Measurements from ENCODE around the gene EVI5. TPM values are rescaled to one million over a fixed set of nuclear protein-coding genes. Genes with fewer than 3 reads are reported as not detected.
A peak's percentile ranks its signal among the peaks of the same experiment; 100 is the strongest.

The EVI5 gene
- total and polyA plus RNA-seq, 10 of the 15 experiments (the other 5 are each of a cell fraction or from before 2014, with no cell fraction given), result 0.27 to 6.8 (median 1.7) TPM

DNA sequence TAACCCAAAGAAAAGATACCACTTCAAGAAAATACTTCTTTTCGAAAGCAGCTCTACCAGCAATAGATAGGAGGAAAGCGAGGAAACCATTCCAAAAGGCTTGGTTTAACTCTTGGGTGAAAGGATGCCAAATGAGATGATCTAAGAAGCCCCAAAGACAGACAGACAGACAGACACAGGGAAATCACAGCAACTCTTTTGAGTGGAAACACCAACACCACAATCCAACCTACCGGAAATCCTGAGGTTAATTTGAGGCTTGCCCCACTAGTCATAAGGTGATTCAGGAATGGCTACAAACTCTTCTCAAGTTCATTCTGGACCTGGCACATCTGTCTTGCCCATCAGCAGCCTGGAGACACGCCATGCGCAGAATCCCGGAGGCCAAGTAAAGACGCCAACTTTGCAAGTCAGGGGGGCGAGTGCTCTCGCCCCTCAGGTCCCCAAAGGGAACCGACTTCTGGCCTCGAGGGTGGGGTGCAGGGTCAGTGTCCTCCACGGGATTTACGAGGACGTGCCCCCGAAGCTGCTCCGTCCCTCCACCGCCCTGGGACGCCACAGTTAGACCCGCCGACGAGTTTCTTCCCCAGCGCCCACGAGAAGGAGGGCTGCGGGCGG lies 778 bp downstream of the EVI5 start (continued):
- TF ChIP-seq TCF3 (IDR thresholded peaks at IDR 0.05; ENCODE audit: borderline replicate concordance, insufficient read depth, low read depth, low read length) (0 out of 2 replicates have a peak, but pooled peaks have one; percentile 40), NFXL1 (IDR thresholded peaks at IDR 0.05; ENCODE audit: borderline replicate concordance) (no peak), SIN3A (IDR thresholded peaks at IDR 0.05; ENCODE audit: low read depth, low read length) (no peak), MEF2B (IDR thresholded peaks at IDR 0.05; ENCODE audit: partially characterized antibody, poor library complexity, severe bottlenecking) (no peak), FOXM1 (IDR thresholded peaks at IDR 0.05; ENCODE audit: low read depth, low read length) (peak; percentile 57; the same call in 1 of the 2 replicates), SREBF2 (IDR thresholded peaks at IDR 0.05; ENCODE audit: low read length) (no peak), POLR2A (IDR thresholded peaks at IDR 0.05; ENCODE audit: low read depth, low read length) (no peak), ZNF24 (IDR thresholded peaks at IDR 0.05) (no peak), POU2F2 (IDR thresholded peaks at IDR 0.05; ENCODE audit: borderline replicate concordance, low read depth, low read length) (no peak), JUNB (IDR thresholded peaks at IDR 0.05) (peak; percentile 72), TARDBP (IDR thresholded peaks at IDR 0.05; ENCODE audit: borderline replicate concordance) (no peak), MTA3 (IDR thresholded peaks at IDR 0.05; ENCODE audit: borderline replicate concordance, low read length) (peak; percentile 81; the same call in 1 of the 2 replicates), BCL11A (IDR thresholded peaks at IDR 0.05; ENCODE audit: low read depth, low read length) (peak; percentile 71), GABPA (IDR thresholded peaks at IDR 0.05; ENCODE audit: low read depth) (peak; percentile 51; the same call in 1 of the 2 replicates), POLR2AphosphoS5 (IDR thresholded peaks at IDR 0.05; ENCODE audit: low read length) (no peak), RUNX3 (IDR thresholded peaks at IDR 0.05; ENCODE audit: low read length) (peak; percentile 98), RCOR1 (conservative IDR thresholded peaks at IDR 0.05; ENCODE audit: low read depth, low read length) (no peak), RBBP5 (conservative IDR thresholded peaks at IDR 0.05) (no peak), SUZ12 (IDR thresholded peaks at IDR 0.05; ENCODE audit: unreplicated experiment) (no peak), EGR1 (IDR thresholded peaks at IDR 0.05; ENCODE audit: borderline replicate concordance in 1 of 2, low read depth in 2 of 2, low read length in 2 of 2) (no peak), ASH2L (IDR thresholded peaks at IDR 0.05; ENCODE audit: borderline replicate concordance, low read depth) (no peak), CHD4 (IDR thresholded peaks at IDR 0.05) (no peak)
- TF ChIP-seq, protein P1, sequence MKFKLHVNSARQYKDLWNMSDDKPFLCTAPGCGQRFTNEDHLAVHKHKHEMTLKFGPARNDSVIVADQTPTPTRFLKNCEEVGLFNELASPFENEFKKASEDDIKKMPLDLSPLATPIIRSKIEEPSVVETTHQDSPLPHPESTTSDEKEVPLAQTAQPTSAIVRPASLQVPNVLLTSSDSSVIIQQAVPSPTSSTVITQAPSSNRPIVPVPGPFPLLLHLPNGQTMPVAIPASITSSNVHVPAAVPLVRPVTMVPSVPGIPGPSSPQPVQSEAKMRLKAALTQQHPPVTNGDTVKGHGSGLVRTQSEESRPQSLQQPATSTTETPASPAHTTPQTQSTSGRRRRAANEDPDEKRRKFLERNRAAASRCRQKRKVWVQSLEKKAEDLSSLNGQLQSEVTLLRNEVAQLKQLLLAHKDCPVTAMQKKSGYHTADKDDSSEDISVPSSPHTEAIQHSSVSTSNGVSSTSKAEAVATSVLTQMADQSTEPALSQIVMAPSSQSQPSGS (IDR thresholded peaks at IDR 0.05; ENCODE audit: low read length), result peak; percentile 38; the same call in 1 of the 2 replicates
- TF ChIP-seq, protein P2, sequence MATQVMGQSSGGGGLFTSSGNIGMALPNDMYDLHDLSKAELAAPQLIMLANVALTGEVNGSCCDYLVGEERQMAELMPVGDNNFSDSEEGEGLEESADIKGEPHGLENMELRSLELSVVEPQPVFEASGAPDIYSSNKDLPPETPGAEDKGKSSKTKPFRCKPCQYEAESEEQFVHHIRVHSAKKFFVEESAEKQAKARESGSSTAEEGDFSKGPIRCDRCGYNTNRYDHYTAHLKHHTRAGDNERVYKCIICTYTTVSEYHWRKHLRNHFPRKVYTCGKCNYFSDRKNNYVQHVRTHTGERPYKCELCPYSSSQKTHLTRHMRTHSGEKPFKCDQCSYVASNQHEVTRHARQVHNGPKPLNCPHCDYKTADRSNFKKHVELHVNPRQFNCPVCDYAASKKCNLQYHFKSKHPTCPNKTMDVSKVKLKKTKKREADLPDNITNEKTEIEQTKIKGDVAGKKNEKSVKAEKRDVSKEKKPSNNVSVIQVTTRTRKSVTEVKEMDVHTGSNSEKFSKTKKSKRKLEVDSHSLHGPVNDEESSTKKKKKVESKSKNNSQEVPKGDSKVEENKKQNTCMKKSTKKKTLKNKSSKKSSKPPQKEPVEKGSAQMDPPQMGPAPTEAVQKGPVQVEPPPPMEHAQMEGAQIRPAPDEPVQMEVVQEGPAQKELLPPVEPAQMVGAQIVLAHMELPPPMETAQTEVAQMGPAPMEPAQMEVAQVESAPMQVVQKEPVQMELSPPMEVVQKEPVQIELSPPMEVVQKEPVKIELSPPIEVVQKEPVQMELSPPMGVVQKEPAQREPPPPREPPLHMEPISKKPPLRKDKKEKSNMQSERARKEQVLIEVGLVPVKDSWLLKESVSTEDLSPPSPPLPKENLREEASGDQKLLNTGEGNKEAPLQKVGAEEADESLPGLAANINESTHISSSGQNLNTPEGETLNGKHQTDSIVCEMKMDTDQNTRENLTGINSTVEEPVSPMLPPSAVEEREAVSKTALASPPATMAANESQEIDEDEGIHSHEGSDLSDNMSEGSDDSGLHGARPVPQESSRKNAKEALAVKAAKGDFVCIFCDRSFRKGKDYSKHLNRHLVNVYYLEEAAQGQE (IDR thresholded peaks at IDR 0.05; ENCODE audit: low read depth, low read length), result no peak
- TF ChIP-seq, protein P3, sequence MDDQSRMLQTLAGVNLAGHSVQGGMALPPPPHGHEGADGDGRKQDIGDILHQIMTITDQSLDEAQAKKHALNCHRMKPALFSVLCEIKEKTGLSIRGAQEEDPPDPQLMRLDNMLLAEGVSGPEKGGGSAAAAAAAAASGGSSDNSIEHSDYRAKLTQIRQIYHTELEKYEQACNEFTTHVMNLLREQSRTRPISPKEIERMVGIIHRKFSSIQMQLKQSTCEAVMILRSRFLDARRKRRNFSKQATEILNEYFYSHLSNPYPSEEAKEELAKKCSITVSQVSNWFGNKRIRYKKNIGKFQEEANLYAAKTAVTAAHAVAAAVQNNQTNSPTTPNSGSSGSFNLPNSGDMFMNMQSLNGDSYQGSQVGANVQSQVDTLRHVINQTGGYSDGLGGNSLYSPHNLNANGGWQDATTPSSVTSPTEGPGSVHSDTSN (IDR thresholded peaks at IDR 0.05; ENCODE audit: insufficient replicate concordance, low read depth, low read length), result no peak
